Measurements from ENCODE around the gene GOLGA3. TPM values are rescaled to one million over a fixed set of nuclear protein-coding genes. Genes with fewer than 3 reads are reported as not detected.
A peak's percentile ranks its signal among the peaks of the same experiment; 100 is the strongest.
"Not testable (repeated sequence)": the region's sequence is repeated elsewhere in the genome, so short reads cannot be mapped to it uniquely, and the experiment has no call there.

Gene GOLGA3
- total and polyA plus RNA-seq, 9 of the 15 experiments (the other 6 are each of a cell fraction or from before 2014, with no cell fraction given) = 1.9 to 48.1 (median 18.4) TPM

GRCh38 chr12:132776230-132776625 lies 52.4 kb downstream of the GOLGA3 start:
- intact Hi-C loops (cut with micrococcal nuclease) = not testable (repeated sequence)

GRCh38 chr12:132775502-132776229 lies 53.0 kb downstream of the GOLGA3 start:
- H3K36me3 ChIP-seq (ENCODE audit: control insufficient read depth, insufficient read depth, low read length) = peaks cover 80% of the 10 kb centered on the region
- H3K4me2 ChIP-seq (ENCODE audit: insufficient read depth, low read length) = no peak overlapping the region
- no peaks in the 10 kb centered on the region for H3K9me1 ChIP-seq (ENCODE audit: control insufficient read depth, insufficient read depth, low read length)
- no peak overlapping the region for H3K4me3 ChIP-seq
- no peaks in the 10 kb centered on the region for H4K20me1 ChIP-seq (replicated peaks; ENCODE audit: control insufficient read depth, insufficient read depth, low read length)
- H3K27me3 ChIP-seq (ENCODE audit: control insufficient read depth in 2 of 2, insufficient read depth in 2 of 2, low read length in 2 of 2) = no peaks in the 10 kb centered on the region
- no peak overlapping the region for H3K27ac ChIP-seq (ENCODE audit: extremely low read depth, low read depth, low read length)
- in situ Hi-C loops (cut with MboI) = no loop called here
- WGBS (ENCODE audit: insufficient coverage, low coverage, missing lambda C conversion rate) = 96% methylated on average over 22 of the region's 24 CpGs
- POLR2A ChIA-PET = interaction anchor here (0.6 to 1.4 kb wide), 2 partner anchors 8 to 1520 kb away, joined by 3 to 6 read pairs; no protein-coding TSS in a partner anchor
- peaks cover 0 to 13% of the 10 kb centered on the region in 2 experiments; a peak in 2 of 5 replicates for H3K4me1 ChIP-seq (replicated peaks in 1 of 2; ENCODE audit: control insufficient read depth in 2 of 2, insufficient read depth in 2 of 2, low read length in 2 of 2)
- intact Hi-C loops (cut with micrococcal nuclease) = no loop called here
- CTCF ChIA-PET (ENCODE audit: low intra/inter-chr PET ratio) = no interaction called here
- no peak for TF ChIP-seq MECOM (CRISPR knock-in tag; IDR thresholded peaks at IDR 0.05)
- TF ChIP-seq RBM22 (IDR thresholded peaks at IDR 0.05; ENCODE audit: low read depth, low read length, poor library complexity, severe bottlenecking) = no peak
- 0 out of 2 replicates have a peak, but pooled peaks have one; percentile 55 for TF ChIP-seq POLR2G (IDR thresholded peaks at IDR 0.05; ENCODE audit: low read depth, low read length)
- TF ChIP-seq RB1 (IDR thresholded peaks at IDR 0.05; ENCODE audit: low read depth) = no peak
- TF ChIP-seq MLX (CRISPR knock-in tag; conservative IDR thresholded peaks at IDR 0.05) = no peak
- TF ChIP-seq CHCHD3 (CRISPR knock-in tag; IDR thresholded peaks at IDR 0.05) = no peak
- no peak for TF ChIP-seq FOXJ2 (tag; IDR thresholded peaks at IDR 0.05)
- H3K9me3 ChIP-seq (replicated peaks; ENCODE audit: control insufficient read depth, insufficient read depth, low read depth, low read length) = no peaks in the 10 kb centered on the region
- H3K79me2 ChIP-seq (ENCODE audit: control insufficient read depth, insufficient read depth, low read length) = no peaks in the 10 kb centered on the region
- no peak overlapping the region for H3K9ac ChIP-seq (ENCODE audit: insufficient read depth in 1 of 2, low read depth in 2 of 2, low read length in 2 of 2)
- no peak overlapping the region for H2AFZ ChIP-seq (ENCODE audit: low read depth, low read length)
- ATAC-seq (no peak), FAIRE-seq (no peak), DNase-seq (ENCODE audit: extremely low read depth in 1 of 4, low spot score in 3 of 4) (no peak)
- no TSS peak for BruUV-seq (replicated peaks)

More at GRCh38 chr12:132776230-132776625, 52.4 kb downstream of the GOLGA3 start:
- H3K4me1 ChIP-seq (replicated peaks in 1 of 2; ENCODE audit: control insufficient read depth in 2 of 2, insufficient read depth in 2 of 2, low read length in 2 of 2) = peaks cover 0 to 13% of the 10 kb centered on the region in 2 experiments; a peak in 2 of 5 replicates
- H3K4me2 ChIP-seq (ENCODE audit: insufficient read depth, low read length); CTCF ChIA-PET (ENCODE audit: low intra/inter-chr PET ratio); ATAC-seq; H3K79me2 ChIP-seq (ENCODE audit: control insufficient read depth, insufficient read depth, low read length); H3K9me3 ChIP-seq (replicated peaks; ENCODE audit: control insufficient read depth, insufficient read depth, low read depth, low read length); H2AFZ ChIP-seq (ENCODE audit: low read depth, low read length); BruUV-seq (replicated peaks); H3K4me3 ChIP-seq; H3K27me3 ChIP-seq (ENCODE audit: control insufficient read depth in 2 of 2, insufficient read depth in 2 of 2, low read length in 2 of 2); H4K20me1 ChIP-seq (replicated peaks; ENCODE audit: control insufficient read depth, insufficient read depth, low read length); FAIRE-seq; H3K9me1 ChIP-seq (ENCODE audit: control insufficient read depth, insufficient read depth, low read length); in situ Hi-C loops (cut with MboI); H3K27ac ChIP-seq (ENCODE audit: extremely low read depth, low read depth, low read length); DNase-seq (ENCODE audit: extremely low read depth in 1 of 4, low spot score in 3 of 4); H3K9ac ChIP-seq (ENCODE audit: insufficient read depth in 1 of 2, low read depth in 2 of 2, low read length in 2 of 2): not testable (repeated sequence)
- WGBS (ENCODE audit: insufficient coverage, low coverage, missing lambda C conversion rate) = 83% methylated on average over 6 of the region's 12 CpGs
- peaks cover 83% of the 10 kb centered on the region for H3K36me3 ChIP-seq (ENCODE audit: control insufficient read depth, insufficient read depth, low read length)
- TF ChIP-seq POLR2G (IDR thresholded peaks at IDR 0.05; ENCODE audit: low read depth, low read length) = 0 out of 2 replicates have a peak, but pooled peaks have one; percentile 46
- POLR2A ChIA-PET = interaction anchor here (1.4 kb wide), 1 partner anchor 9 kb away, joined by 6 read pairs; no protein-coding TSS in a partner anchor
